H1 (cell line): ENCODE results near the gene TAF13. TPM values are rescaled to one million over a fixed set of nuclear protein-coding genes. Genes with fewer than 3 reads are reported as not detected.

Source experiments
- CTCF ChIA-PET: fragments of 300-600 bp; sonication (Branson Sonifier 250); formaldehyde crosslinking; loops from one replicate; lab custom pipeline; 2021; ENCODE audit not compliant: partially characterized antibody; lab: Charles Lee
- POLR2A ChIA-PET: fragments of 300-600 bp; sonication (Branson Sonifier 250); formaldehyde crosslinking; loops from one replicate; lab custom pipeline; 2021; ENCODE audit warnings: inconsistent platforms; ENCODE audit not compliant: partially characterized antibody; lab: Charles Lee
- DNase-seq, 2 experiments: peaks; one replicate each; pipeline versions ENCODE4 v3.0.0 to v3.0.0-alpha.2; 2010 to 2022; ENCODE audit warnings: low spot score in 2 of 2, low read depth in 1 of 2, mixed read lengths in 1 of 2
- FAIRE-seq: peaks from 2 replicates; lab custom pipeline; 2011; peaks lifted over from hg19 to GRCh38; lab: Jason Lieb, UNC
- H2AFZ ChIP-seq: 2 replicates; pipeline ENCODE4 v1.8.1; 2012; ENCODE audit warnings: low read length, inconsistent platforms
- H2AK5ac ChIP-seq: 2 replicates; pipeline ENCODE4 v1.6.1; 2013; ENCODE audit warnings: low read depth, low read length
- H2BK120ac ChIP-seq: replicated peaks from 2 replicates; pipeline ENCODE3; 2013; ENCODE audit warnings: low read depth, low read length, inconsistent platforms
- H2BK12ac ChIP-seq: 2 replicates; pipeline ENCODE4 v1.6.1; 2013; ENCODE audit warnings: low read depth, low read length
- H2BK15ac ChIP-seq: 2 replicates; pipeline ENCODE4 v1.6.1; 2013; ENCODE audit warnings: low read length
- H2BK20ac ChIP-seq: 2 replicates; pipeline ENCODE4 v1.6.1; 2013; ENCODE audit warnings: low read length
- H2BK5ac ChIP-seq: 2 replicates; pipeline ENCODE4 v1.6.1; 2013; ENCODE audit warnings: low read depth, low read length
- H3K14ac ChIP-seq: 2 replicates; pipeline ENCODE4 v1.6.1; 2013; ENCODE audit warnings: inconsistent platforms; ENCODE audit not compliant: insufficient read length
- H3K18ac ChIP-seq: 2 replicates; pipeline ENCODE4 v1.6.1; 2013; ENCODE audit warnings: low read length; ENCODE audit errors: extremely low read depth
- H3K23ac ChIP-seq: 2 replicates; pipeline ENCODE4 v1.6.1; 2013; ENCODE audit warnings: inconsistent platforms; ENCODE audit not compliant: insufficient read length
- H3K23me2 ChIP-seq: 2 replicates; pipeline ENCODE4 v1.6.1; 2013; ENCODE audit warnings: low read depth, low read length
- H3K27ac ChIP-seq: 2 replicates; pipeline ENCODE4 v1.6.1; 2011; ENCODE audit warnings: low read depth, low read length, inconsistent platforms
- H3K27me3 ChIP-seq, 4 experiments: replicated peaks in 1 of 4; 1 replicate in 1 of 4; 2 replicates in 3 of 4; pipeline versions ENCODE4 v1.6.1 to v1.8.1; 2011 to 2013; ENCODE audit warnings: low read length in 3 of 4, mild to moderate bottlenecking in 3 of 4, inconsistent platforms in 2 of 4, mixed read lengths in 2 of 4, moderate library complexity in 1 of 4; ENCODE audit not compliant: control insufficient read depth in 3 of 4, insufficient read depth in 3 of 4; ENCODE audit errors: extremely low read depth in 1 of 4
- H3K36me3 ChIP-seq, 4 experiments: 2 replicates each; pipeline versions ENCODE4 v1.6.1 to v1.8.1; 2011 to 2013; ENCODE audit warnings: mild to moderate bottlenecking in 4 of 4, low read length in 3 of 4, moderate library complexity in 2 of 4, control low read depth in 1 of 4, inconsistent platforms in 1 of 4; ENCODE audit not compliant: insufficient read depth in 4 of 4, control insufficient read depth in 2 of 4
- H3K4ac ChIP-seq: replicated peaks from 2 replicates; pipeline ENCODE3; 2013; ENCODE audit warnings: low read length, low read depth, mixed read lengths, inconsistent platforms; ENCODE audit not compliant: insufficient read length
- H3K4me1 ChIP-seq, 4 experiments: replicated peaks in 1 of 4; 1 replicate in 1 of 4; 2 replicates in 3 of 4; pipeline versions ENCODE4 v1.6.1 to v1.8.1; 2011 to 2013; ENCODE audit warnings: low read length in 3 of 4, inconsistent platforms in 2 of 4, mixed read lengths in 1 of 4; ENCODE audit not compliant: insufficient read depth in 4 of 4, control insufficient read depth in 3 of 4
- H3K4me2 ChIP-seq, 2 experiments: 2 replicates each; pipeline versions ENCODE4 v1.6.1 to v1.8.1; 2011 to 2013; ENCODE audit warnings: low read depth in 2 of 2, low read length in 2 of 2, control low read depth in 1 of 2, inconsistent platforms in 1 of 2, mild to moderate bottlenecking in 1 of 2; ENCODE audit not compliant: insufficient read depth in 1 of 2
- H3K4me3 ChIP-seq, 4 experiments: fragments of 200-600, 300-600 bp in 1 of 4; sonication (generic), shearing (Covaris generic), sonication (Bioruptor Twin) in 1 of 4; 2 replicates each; pipeline versions ENCODE4 v1.5.1 to v1.8.1; 2011 to 2016; ENCODE audit warnings: low read length in 4 of 4, low read depth in 3 of 4, control low read depth in 2 of 4, inconsistent platforms in 2 of 4, mild to moderate bottlenecking in 2 of 4, mixed read lengths in 1 of 4, moderate library complexity in 1 of 4; ENCODE audit not compliant: insufficient read depth in 2 of 4; ENCODE audit errors: extremely low read depth in 1 of 4
- H3K56ac ChIP-seq: replicated peaks from 2 replicates; pipeline ENCODE3; 2013; ENCODE audit warnings: low read depth, mild to moderate bottlenecking, mixed read lengths, low read length, inconsistent platforms; ENCODE audit not compliant: insufficient read length
- H3K79me1 ChIP-seq: 2 replicates; pipeline ENCODE4 v1.6.1; 2013; ENCODE audit warnings: low read depth, low read length, control low read depth
- H3K79me2 ChIP-seq, 2 experiments: 2 replicates each; pipeline versions ENCODE4 v1.6.1 to v1.8.1; 2012 to 2013; ENCODE audit warnings: low read length in 2 of 2, mild to moderate bottlenecking in 2 of 2, inconsistent platforms in 1 of 2; ENCODE audit not compliant: insufficient read depth in 2 of 2, control insufficient read depth in 1 of 2
- H3K9ac ChIP-seq, 4 experiments: replicated peaks in 1 of 4; 1 replicate in 1 of 4; 2 replicates in 3 of 4; pipeline versions ENCODE4 v1.6.1 to v1.8.1; 2011 to 2013; ENCODE audit warnings: low read depth in 3 of 4, low read length in 3 of 4, control low read depth in 2 of 4, mild to moderate bottlenecking in 2 of 4, moderate library complexity in 2 of 4, inconsistent platforms in 1 of 4; ENCODE audit errors: extremely low read depth in 1 of 4
- H3K9me3 ChIP-seq, 2 experiments: 2 replicates each; pipeline versions ENCODE4 v1.6.1 to v1.8.1; 2012 to 2013; ENCODE audit warnings: mild to moderate bottlenecking in 2 of 2, moderate library complexity in 2 of 2, control low read depth in 1 of 2, inconsistent platforms in 1 of 2, low read depth in 1 of 2, low read length in 1 of 2, mixed read lengths in 1 of 2; ENCODE audit not compliant: insufficient read depth in 2 of 2
- H4K20me1 ChIP-seq, 2 experiments: replicated peaks in 1 of 2; 2 replicates each; pipeline versions ENCODE3 to v1.8.1; 2011 to 2013; ENCODE audit warnings: inconsistent platforms in 2 of 2, low read length in 2 of 2, mild to moderate bottlenecking in 1 of 2; ENCODE audit not compliant: insufficient read depth in 2 of 2, control insufficient read depth in 1 of 2
- H4K5ac ChIP-seq: 2 replicates; pipeline ENCODE4 v1.6.1; 2013; ENCODE audit warnings: low read length, low read depth, mixed read lengths, inconsistent platforms; ENCODE audit not compliant: insufficient read length
- H4K8ac ChIP-seq: 2 replicates; pipeline ENCODE4 v1.8.0; 2013; ENCODE audit warnings: mild to moderate bottlenecking, moderate library complexity, low read length, inconsistent platforms; ENCODE audit not compliant: insufficient read depth; ENCODE audit errors: extremely low read depth
- H4K91ac ChIP-seq: replicated peaks from 2 replicates; pipeline ENCODE3; 2013; ENCODE audit warnings: low read length, mixed read lengths, inconsistent platforms; ENCODE audit not compliant: insufficient read length
- CHD1 ChIP-seq: IDR thresholded peaks from 2 replicates; pipeline ENCODE4 v1.6.1; 2012; ENCODE audit warnings: low read depth, low read length, improper control_type of control experiment
- KDM5A ChIP-seq: fragments of 200-600 bp; IDR thresholded peaks from 2 replicates; pipeline ENCODE4 v1.7.1; 2012; ENCODE audit warnings: mild to moderate bottlenecking, low read length, inconsistent platforms, mixed read lengths
- MAX ChIP-seq: IDR thresholded peaks from 2 replicates; pipeline ENCODE4 v1.6.1; 2012; ENCODE audit warnings: inconsistent platforms
- NANOG ChIP-seq: IDR thresholded peaks from 2 replicates; pipeline ENCODE4 v1.6.1; 2011; ENCODE audit warnings: low read length, low read depth, mild to moderate bottlenecking, inconsistent platforms; ENCODE audit not compliant: insufficient read depth, poor library complexity, severe bottlenecking
- NRF1 ChIP-seq: IDR thresholded peaks from 2 replicates; pipeline ENCODE4 v1.6.1; 2011; ENCODE audit warnings: mild to moderate bottlenecking, low read depth, low read length, improper control_type of control experiment
- SP1 ChIP-seq: IDR thresholded peaks from 2 replicates; pipeline ENCODE4 v1.6.1; 2011; ENCODE audit warnings: low read depth, low read length
- WGBS, 2 experiments: shearing (Covaris generic) in 1 of 2; methylation state at CpG; one replicate each; pipeline versions ENCODE4 v1.1.6 to v1.1.7; 2013 to 2015; ENCODE audit warnings: low lambda C conversion rate in 2 of 2, mixed read lengths in 2 of 2, inconsistent platforms in 1 of 2, low coverage in 1 of 2, missing lambda C conversion rate in 1 of 2; ENCODE audit not compliant: insufficient replicate concordance in 2 of 2, insufficient coverage in 1 of 2, insufficient read length in 1 of 2; ENCODE audit errors: extremely low coverage in 1 of 2, missing lambda C conversion rate in 1 of 2; 5-methylcytosine and 5-hydroxymethylcytosine counted together
- polyA plus RNA-seq, 7 experiments: library from polyadenylated mRNA; depleted of rRNA in 3 of 7; stranded (reverse) in 5 of 7; unstranded in 2 of 7; fragments of >200 nt in 5 of 7; fragments of 200-250 nt in 2 of 7; gene quantifications; 1 replicate in 5 of 7; 2 replicates in 1 of 7; 4 replicates in 1 of 7; pipeline versions ENCODE4 v1.2.1 to v1.2.3, GENCODE V29; 2011 to 2013; ENCODE audit warnings: missing spikeins in 2 of 7, mixed read lengths in 2 of 7
- total RNA-seq: library from RNA; stranded (reverse); fragmentation: NEBNext Ultra II Directional; extraction: Animal tissue kit (Norgen Biotek cat#: 25700); gene quantifications from 2 replicates; pipeline ENCODE4 v1.2.1, GENCODE V29; 2021

TAF13 gene
- total and polyA plus RNA-seq, 2 of the 8 experiments (the other 6 are each of a cell fraction or from before 2014, with no cell fraction given): 13.1 to 41.7 TPM

GRCh38 chr1:109056064-109056463 is 19.7 kb downstream of the TAF13 start:
- no peaks in the 10 kb centered on the region for H3K23me2 ChIP-seq
- POLR2A ChIA-PET: no interaction called here
- FAIRE-seq: no peak

More at GRCh38 chr1:109056064-109056463, 19.7 kb downstream of the TAF13 start:
- Histone ChIP-seq H4K8ac (no peak overlapping the region), H3K18ac (no peak overlapping the region), H3K14ac (no peak overlapping the region), H3K9me3 (peaks cover 0 to 6% of the 10 kb centered on the region in 2 experiments; a peak in 1 of 4 replicates), H3K4ac (no peak overlapping the region), H2AFZ (no peak overlapping the region), H3K27ac (no peak overlapping the region), H2BK5ac (no peak overlapping the region), H2BK20ac (no peak overlapping the region), H3K4me3 (no peak overlapping the region), H3K4me2 (no peak overlapping the region), H3K9ac (no peak overlapping the region), H3K79me1 (no peaks in the 10 kb centered on the region), H2AK5ac (no peak overlapping the region), H2BK12ac (no peak overlapping the region), H4K91ac (no peak overlapping the region), H3K36me3 (no peaks in the 10 kb centered on the region), H3K4me1 (no peaks in the 10 kb centered on the region), H4K5ac (no peak overlapping the region), H3K79me2 (no peaks in the 10 kb centered on the region), H3K56ac (no peak overlapping the region), H3K27me3 (no peaks in the 10 kb centered on the region), H4K20me1 (no peaks in the 10 kb centered on the region), H2BK120ac (no peak overlapping the region), H2BK15ac (no peak overlapping the region), H3K23ac (no peak overlapping the region)
- TF ChIP-seq SP1: no peak
- no peak for TF ChIP-seq NANOG
- no peak for TF ChIP-seq MAX
- no peak for TF ChIP-seq CHD1
- TF ChIP-seq KDM5A: no peak
- no peak for TF ChIP-seq NRF1
- no peak for DNase-seq
- 96% methylated on average over 3 of the region's 3 CpGs; no CpG with 5 or more reads in 1 of the 2 experiments for WGBS, 2 experiments
- CTCF ChIA-PET: no interaction called here
